Measurements from ENCODE around the gene ARL16.

Gene ARL16

DNA sequence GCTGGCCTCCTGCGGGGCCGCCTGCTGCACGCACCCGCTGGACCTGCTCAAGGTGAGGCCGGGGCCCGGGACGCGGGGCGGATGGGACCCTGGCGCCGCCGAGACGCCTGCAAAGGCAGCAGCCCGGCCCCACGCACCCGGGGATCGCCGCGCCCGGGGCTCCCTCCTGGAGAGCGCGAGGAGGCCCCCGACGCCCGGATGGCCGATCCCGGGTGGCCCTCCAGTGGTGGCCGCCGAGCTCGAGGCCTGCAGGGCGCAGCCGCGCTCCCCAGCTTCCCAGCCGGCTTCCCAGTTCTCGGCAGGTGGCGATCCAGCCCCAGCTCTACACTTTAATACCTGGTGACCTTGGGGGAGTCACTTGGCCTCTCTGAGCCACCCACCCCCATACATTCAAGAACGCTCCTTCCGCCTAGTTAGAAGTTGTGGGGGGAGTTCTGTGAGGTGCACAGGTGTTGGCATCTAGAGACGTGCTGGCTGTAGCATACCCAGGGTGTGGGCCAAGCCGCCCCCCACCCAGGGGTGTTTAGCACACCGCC is 28.9 kb upstream of the ARL16 start:
- DNase-seq = no peak

GRCh38 chr17:81711814-81712467 is 28.3 kb upstream of the ARL16 start, which contains the start of gene SLC25A10:
Gene SLC25A10, plus strand, starts transcription at chr17:81712284. Its CDS starts 143 bp downstream, at chr17:81712427.
- peak; percentile 71 for DNase-seq

GRCh38 chr17:81710514-81711308 is 27.1 kb upstream of the ARL16 start:
- no peak for DNase-seq

- DNase-seq = no peak
Measured at GRCh38 chr17:81708739-81709185, 25.2 kb upstream of the ARL16 start.

DNA sequence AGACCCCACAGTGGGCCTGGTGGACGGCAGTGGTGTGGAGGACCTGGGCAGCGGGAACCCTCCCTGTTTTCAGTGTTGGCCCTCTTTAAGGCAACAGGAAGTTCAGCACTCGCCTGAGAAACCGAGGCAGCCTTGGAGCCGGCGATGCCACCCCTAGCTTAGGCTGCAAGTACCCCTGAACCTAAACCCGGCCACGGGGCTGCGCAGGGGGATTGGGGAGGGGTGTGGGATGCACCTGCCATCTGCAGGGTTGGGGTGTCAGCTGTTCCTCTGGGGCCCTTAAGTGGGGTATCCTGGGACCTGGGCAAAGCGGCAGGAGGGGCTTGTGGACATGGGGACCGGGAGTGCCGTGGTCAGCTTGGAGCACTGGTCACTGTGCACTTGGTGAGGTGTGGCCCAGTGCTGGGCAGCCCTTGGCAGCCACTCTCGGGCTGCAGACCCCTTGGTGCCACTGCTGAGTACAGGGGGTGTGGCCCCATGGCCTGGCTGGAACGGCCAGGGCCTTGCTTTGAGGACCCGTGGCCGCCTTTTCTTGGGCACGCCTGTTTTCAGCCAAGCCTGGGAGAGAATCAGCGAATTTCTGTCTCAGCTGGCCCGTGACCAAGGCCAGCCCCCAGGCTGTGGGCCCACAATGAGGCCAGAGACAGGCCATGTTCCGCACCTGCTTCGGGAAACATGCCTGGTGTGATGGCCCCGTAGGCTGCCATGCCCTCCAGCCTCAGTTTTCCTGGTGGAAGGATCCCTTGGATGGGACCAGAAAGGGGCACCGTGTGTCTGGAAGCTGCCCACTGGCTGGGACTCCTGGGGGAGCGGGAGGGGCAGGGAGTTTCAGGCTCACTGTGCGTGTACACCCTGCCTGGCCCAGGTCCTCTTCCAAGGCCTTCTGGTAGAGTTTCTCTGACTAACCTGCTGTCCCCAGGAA is 24.4 kb upstream of the ARL16 start:
- no peak for DNase-seq

DNA sequence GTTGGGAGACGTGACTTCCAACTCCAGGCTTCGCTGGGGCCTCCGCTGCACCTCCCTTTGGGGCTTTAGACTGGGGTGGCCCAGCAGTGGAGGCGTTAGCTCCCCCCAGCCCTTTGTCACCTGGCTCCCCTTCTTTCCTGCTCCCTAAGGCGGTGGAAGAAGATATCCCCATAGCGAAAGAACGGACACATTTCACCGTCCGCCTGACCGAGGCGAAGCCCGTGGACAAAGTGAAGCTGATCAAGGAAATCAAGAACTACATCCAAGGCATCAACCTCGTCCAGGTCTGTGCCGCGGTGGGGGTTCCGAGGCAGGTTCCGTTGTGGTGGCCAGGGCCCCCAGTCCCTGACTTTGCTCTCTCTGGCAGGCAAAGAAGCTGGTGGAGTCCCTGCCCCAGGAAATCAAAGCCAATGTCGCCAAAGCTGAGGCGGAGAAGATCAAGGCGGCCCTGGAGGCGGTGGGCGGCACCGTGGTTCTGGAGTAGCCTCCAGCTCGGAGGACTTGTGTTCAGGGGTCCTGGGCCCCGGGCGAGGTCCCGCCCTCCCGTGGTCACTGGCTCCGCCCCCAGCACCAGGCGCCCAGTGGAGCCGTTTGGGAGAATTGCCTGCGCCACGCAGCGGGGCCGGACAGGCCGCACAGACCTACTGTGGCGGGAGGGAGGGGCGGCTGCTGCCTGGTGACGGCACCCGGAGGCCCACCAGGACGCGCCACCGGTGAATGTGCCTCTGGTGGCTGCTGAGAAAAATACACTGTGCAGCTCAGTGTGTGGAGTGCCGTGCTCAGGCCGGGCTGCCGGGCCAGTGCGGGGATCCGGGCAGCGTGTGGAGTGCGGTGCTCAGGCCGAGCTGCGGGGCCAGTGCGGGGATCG is 23.4 kb upstream of the ARL16 start:
- DNase-seq = no peak

- no peak for DNase-seq
Measured at GRCh38 chr17:81706232-81706611, 22.6 kb upstream of the ARL16 start.

- no peak for DNase-seq
Measured at GRCh38 chr17:81705518-81706231, 22.1 kb upstream of the ARL16 start.

- no peak for DNase-seq
Measured at GRCh38 chr17:81703747-81704654, 20.4 kb upstream of the ARL16 start.

DNA sequence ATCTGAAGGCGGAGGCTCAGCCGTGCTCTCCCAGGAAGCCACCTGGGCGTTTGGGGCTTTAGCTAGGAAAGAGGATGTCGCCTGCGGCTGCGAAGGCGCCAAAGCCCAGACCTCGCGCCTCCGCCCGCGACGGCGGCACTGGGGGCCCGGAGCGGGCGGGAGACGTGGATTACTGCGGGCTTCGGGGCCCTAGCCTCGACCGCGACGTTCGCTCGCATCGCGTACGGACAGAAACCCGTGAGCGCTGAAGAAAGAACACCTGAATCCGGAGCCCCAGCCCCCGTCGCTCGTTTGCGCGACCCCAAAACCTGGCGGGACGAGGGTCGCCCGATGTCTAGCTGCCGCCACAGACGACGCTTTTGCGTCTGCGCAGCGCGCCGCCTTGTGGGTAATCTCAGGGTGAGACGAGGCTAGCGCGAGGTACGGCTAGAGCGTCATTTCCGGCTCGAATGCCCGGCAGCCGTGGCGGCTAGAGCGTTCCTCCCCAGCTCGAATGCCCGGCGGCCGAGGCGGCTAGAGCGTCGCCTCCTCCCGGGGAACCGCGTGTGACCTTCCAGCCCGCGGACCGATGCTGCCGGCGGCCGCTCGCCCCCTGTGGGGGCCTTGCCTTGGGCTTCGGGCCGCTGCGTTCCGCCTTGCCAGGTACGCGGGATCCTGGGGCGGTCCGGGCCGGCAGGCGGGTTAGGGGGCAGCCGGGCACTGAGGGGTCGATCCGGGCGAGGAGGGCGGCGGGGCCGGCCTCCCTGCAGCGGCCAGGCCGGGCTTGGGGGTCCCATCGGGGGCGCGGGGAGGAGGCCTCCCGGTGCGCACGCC is 19.5 kb upstream of the ARL16 start, which contains the start of gene MRPL12:
TSS of gene MRPL12 (plus strand) at position 434 of the 813 bp plus-strand sequence. CDS start at position 569, 135 bp downstream.
- peak; percentile 87 for DNase-seq

DNA sequence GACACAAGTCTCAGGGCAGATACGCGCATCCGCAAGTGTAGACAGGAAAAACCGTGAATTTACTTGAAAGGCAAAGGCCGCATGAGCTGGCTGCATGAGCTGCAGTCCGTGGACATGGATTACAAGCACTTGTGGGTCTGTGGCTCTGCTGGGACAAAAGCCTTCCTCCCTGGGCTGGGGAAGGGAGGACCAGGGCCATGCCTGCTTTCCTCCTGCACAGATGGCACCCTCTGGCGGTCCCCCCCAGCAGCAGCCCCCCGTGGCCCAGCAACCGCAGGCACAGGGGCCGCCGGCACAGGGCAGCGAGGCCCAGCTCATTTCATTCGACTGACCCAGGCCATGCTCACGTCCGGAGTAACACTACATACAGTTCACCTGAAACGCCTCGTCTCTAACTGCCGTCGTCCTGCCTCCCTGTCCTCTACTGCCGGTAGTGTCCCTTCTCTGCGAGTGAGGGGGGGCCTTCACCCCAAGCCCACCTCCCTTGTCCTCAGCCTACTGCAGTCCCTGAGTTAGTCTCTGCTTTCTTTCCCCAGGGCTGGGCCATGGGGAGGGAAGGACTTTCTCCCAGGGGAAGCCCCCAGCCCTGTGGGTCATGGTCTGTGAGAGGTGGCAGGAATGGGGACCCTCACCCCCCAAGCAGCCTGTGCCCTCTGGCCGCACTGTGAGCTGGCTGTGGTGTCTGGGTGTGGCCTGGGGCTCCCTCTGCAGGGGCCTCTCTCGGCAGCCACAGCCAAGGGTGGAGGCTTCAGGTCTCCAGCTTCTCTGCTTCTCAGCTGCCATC is 17.9 kb upstream of the ARL16 start:
- DNase-seq = no peak

- no peak for DNase-seq
Measured at GRCh38 chr17:81700353-81701287, 17.0 kb upstream of the ARL16 start.

GRCh38 chr17:81697261-81698044 is 13.9 kb upstream of the ARL16 start:
- DNase-seq = no peak

- DNase-seq = no peak
Measured at GRCh38 chr17:81696218-81696941, 12.8 kb upstream of the ARL16 start.

DNA sequence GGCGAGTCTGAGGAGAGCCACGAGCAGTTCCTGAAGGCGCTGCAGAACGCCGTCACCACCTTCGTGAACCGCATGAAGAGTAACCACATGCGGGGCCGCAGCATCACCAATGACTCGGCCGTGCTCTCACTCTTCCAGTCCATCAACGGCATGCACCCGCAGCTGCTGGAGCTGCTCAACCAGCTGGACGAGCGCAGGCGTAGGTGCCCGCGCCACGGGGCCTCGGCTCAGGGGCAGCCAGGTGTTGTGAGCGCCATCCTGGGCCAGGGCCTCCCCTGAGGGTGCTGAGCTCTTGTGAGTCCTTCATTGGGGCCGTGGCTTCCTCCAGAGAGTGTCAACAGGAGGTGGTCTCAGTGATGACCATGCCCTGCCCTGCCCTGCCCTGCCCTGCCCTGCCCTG is 12.2 kb upstream of the ARL16 start:
- DNase-seq = no peak
